ENCODE results near the gene LIMD2. TPM values are rescaled to one million over a fixed set of nuclear protein-coding genes. Genes with fewer than 3 reads are reported as not detected.

LIMD2 gene
- total and polyA plus RNA-seq, 2 of the 8 experiments (the other 6 are each of a cell fraction or from before 2014, with no cell fraction given), result 72.0 to 77.2 TPM

DNA sequence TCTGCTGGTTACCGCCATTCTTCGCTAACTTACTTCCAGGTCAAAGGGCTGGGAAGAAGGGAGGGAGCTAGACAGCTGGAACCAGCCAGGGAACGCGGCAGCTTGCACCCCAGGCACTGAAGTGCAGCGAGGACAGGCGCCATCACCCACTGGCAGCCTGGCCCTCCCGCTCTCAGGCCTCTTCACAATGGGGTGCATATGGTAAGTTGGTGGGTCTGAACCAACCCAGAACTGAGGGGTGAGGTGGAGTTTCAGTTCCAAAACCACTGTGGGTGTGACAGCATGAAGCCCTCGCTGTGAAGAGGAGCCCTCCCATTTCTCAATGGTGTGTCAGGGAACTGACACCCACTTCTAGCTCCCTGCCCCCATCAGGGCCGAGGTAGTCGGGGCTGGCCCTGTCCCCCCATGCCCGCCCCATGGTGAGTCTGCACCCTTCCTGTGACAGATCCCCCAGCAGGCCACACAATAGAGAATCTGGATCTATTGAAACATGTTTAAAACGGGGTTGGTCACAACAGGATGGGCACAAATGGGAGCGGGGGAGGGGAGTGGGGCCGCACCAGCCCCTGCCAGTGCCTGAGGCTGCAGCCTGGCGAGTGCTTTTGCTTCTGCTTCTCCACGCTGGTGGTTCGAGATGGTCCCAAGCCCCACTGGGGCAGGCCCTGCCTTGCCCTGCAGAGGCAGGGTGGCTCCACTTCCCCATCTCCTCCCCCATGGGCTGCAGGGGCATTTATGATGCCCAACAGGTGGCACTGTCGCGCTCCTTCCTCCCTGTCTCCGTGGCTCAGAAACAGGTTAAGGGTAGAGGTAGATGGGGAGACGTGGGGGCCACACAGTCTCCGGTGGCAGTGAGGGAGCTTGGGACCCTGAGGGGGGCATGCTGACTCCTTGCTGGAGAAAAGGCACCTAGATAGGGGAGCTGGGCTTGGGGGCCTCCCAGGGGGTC is 2.3 kb downstream of the LIMD2 start:
- H2BK15ac ChIP-seq (ENCODE audit: low read length), result no peak overlapping the region
- H3K79me1 ChIP-seq (ENCODE audit: low read depth, low read length), result no peaks in the 10 kb centered on the region
- ChIA-PET POLR2A (ENCODE audit: partially characterized antibody) (interaction anchor here (0.9 to 3.2 kb wide), 12 partner anchors 9 to 251 kb away, joined by 3 to 21 read pairs (median 4); partner anchors contain the start of genes DDX42 and MAP3K3), CTCF (ENCODE audit: partially characterized antibody) (interaction anchor here (0.6 to 7.3 kb wide), 33 partner anchors 8 to 272 kb away, joined by 3 to 65 read pairs (median 4); partner anchors contain the start of genes CCDC47 and DDX42)
- peak overlapping the region; percentile 18; the same call in 1 of the 2 replicates for H2BK5ac ChIP-seq (ENCODE audit: low read depth, low read length)
- WGBS, 2 experiments (ENCODE audit: extremely low coverage in 1 of 2, insufficient coverage in 1 of 2, insufficient read length in 1 of 2, insufficient replicate concordance in 2 of 2, low coverage in 1 of 2, low lambda C conversion rate in 2 of 2, missing lambda C conversion rate in 1 of 2), result 88% methylated on average over 15 of the region's 22 CpGs; no CpG with 5 or more reads in 1 of the 2 experiments
- H3K14ac ChIP-seq (ENCODE audit: insufficient read length), result no peak overlapping the region
- H3K4me2 ChIP-seq (ENCODE audit: insufficient read depth in 1 of 2, low read depth in 2 of 2, low read length in 2 of 2), result peak overlapping the region; percentile 76 to 84; a peak in 3 of 4 replicates
- H4K8ac ChIP-seq (ENCODE audit: extremely low read depth, insufficient read depth, low read length), result no peak overlapping the region; the same call in 1 of the 2 replicates
- DNase-seq (ENCODE audit: low read depth in 1 of 2, low spot score in 2 of 2) (peak in 1 of 2 experiments; percentile 82), FAIRE-seq (no peak)
- H2AFZ ChIP-seq (ENCODE audit: low read length), result no peak overlapping the region
- no peak overlapping the region for H3K9ac ChIP-seq (replicated peaks in 1 of 4; ENCODE audit: extremely low read depth in 1 of 4, low read depth in 3 of 4, low read length in 3 of 4)
- no peak overlapping the region for H3K56ac ChIP-seq (replicated peaks; ENCODE audit: insufficient read length, low read depth, low read length)
- H3K27ac ChIP-seq (ENCODE audit: low read depth, low read length), result no peak overlapping the region
- H2BK120ac ChIP-seq (replicated peaks; ENCODE audit: low read depth, low read length), result no peak overlapping the region
- H3K4ac ChIP-seq (replicated peaks; ENCODE audit: insufficient read length, low read depth, low read length), result no peak overlapping the region
- H2BK20ac ChIP-seq (ENCODE audit: low read length), result no peak overlapping the region
- peaks cover 3 to 6% of the 10 kb centered on the region in 2 experiments for H4K20me1 ChIP-seq (replicated peaks in 1 of 2; ENCODE audit: control insufficient read depth in 1 of 2, insufficient read depth in 2 of 2, low read length in 2 of 2)
- H3K27me3 ChIP-seq (replicated peaks in 1 of 4; ENCODE audit: control insufficient read depth in 3 of 4, extremely low read depth in 1 of 4, insufficient read depth in 3 of 4, low read length in 3 of 4), result peaks cover 0 to 5% (median 0%) of the 10 kb centered on the region in 4 experiments; a peak in 3 of 7 replicates
- no peak overlapping the region for H3K23ac ChIP-seq (ENCODE audit: insufficient read length)
- H2BK12ac ChIP-seq (ENCODE audit: low read depth, low read length), result no peak overlapping the region
- peaks cover 16% of the 10 kb centered on the region; the same call in 1 of the 2 replicates for H3K23me2 ChIP-seq (ENCODE audit: low read depth, low read length)
- H3K4me3 ChIP-seq (ENCODE audit: extremely low read depth in 1 of 4, insufficient read depth in 2 of 4, low read depth in 3 of 4, low read length in 4 of 4), result peak overlapping the region in 1 of 4 experiments; percentile 83; a peak in 2 of 8 replicates
- no peaks in the 10 kb centered on the region for H3K9me3 ChIP-seq (ENCODE audit: insufficient read depth in 2 of 2, low read depth in 1 of 2, low read length in 1 of 2)
- no peaks in the 10 kb centered on the region for H3K79me2 ChIP-seq (ENCODE audit: control insufficient read depth in 1 of 2, insufficient read depth in 2 of 2, low read length in 2 of 2)
- no peak overlapping the region; the same call in 1 of the 2 replicates for H3K18ac ChIP-seq (ENCODE audit: extremely low read depth, low read length)
- H2AK5ac ChIP-seq (ENCODE audit: low read depth, low read length), result peak overlapping the region; percentile 29; the same call in 1 of the 2 replicates
- no peak overlapping the region for H4K5ac ChIP-seq (ENCODE audit: insufficient read length, low read depth, low read length)
- no peak overlapping the region for H4K91ac ChIP-seq (replicated peaks; ENCODE audit: insufficient read length, low read length)
- H3K36me3 ChIP-seq (ENCODE audit: control insufficient read depth in 2 of 4, insufficient read depth in 4 of 4, low read length in 3 of 4), result peaks cover 0 to 6% (median 0%) of the 10 kb centered on the region in 4 experiments; a peak in 1 of 8 replicates
- H3K4me1 ChIP-seq (replicated peaks in 1 of 4; ENCODE audit: control insufficient read depth in 3 of 4, insufficient read depth in 4 of 4, low read length in 3 of 4), result peaks cover 3 to 25% (median 17%) of the 10 kb centered on the region in 4 experiments; a peak in 6 of 7 replicates
- TF ChIP-seq, protein P1, sequence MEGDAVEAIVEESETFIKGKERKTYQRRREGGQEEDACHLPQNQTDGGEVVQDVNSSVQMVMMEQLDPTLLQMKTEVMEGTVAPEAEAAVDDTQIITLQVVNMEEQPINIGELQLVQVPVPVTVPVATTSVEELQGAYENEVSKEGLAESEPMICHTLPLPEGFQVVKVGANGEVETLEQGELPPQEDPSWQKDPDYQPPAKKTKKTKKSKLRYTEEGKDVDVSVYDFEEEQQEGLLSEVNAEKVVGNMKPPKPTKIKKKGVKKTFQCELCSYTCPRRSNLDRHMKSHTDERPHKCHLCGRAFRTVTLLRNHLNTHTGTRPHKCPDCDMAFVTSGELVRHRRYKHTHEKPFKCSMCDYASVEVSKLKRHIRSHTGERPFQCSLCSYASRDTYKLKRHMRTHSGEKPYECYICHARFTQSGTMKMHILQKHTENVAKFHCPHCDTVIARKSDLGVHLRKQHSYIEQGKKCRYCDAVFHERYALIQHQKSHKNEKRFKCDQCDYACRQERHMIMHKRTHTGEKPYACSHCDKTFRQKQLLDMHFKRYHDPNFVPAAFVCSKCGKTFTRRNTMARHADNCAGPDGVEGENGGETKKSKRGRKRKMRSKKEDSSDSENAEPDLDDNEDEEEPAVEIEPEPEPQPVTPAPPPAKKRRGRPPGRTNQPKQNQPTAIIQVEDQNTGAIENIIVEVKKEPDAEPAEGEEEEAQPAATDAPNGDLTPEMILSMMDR (IDR thresholded peaks at IDR 0.05; ENCODE audit: control extremely low read depth in 1 of 3, insufficient read depth in 1 of 3, low read depth in 1 of 3, low read length in 3 of 3), result peak; percentile 76 to 82 (median 76)
- TF ChIP-seq POLR2AphosphoS5 (IDR thresholded peaks at IDR 0.05; ENCODE audit: low read depth, low read length), result peak; percentile 49
- TF ChIP-seq KDM5A (IDR thresholded peaks at IDR 0.05; ENCODE audit: low read length), result no peak
- no peak for TF ChIP-seq TAF1 (IDR thresholded peaks at IDR 0.05; ENCODE audit: low read depth, low read length)
- no peak for TF ChIP-seq KDM1A (IDR thresholded peaks at IDR 0.05; ENCODE audit: borderline replicate concordance, low read length)
- TF ChIP-seq RAD21 (IDR thresholded peaks at IDR 0.05 in 1 of 2, conservative IDR thresholded peaks at IDR 0.05 in 1 of 2; ENCODE audit: low read depth in 2 of 2, low read length in 2 of 2), result peak; percentile 43 to 47
